HEK293T (cell line): ENCODE measurements around the gene RAPGEF4.

Experiments
- CTCF ChIA-PET: fragments of 350-600 bp; formaldehyde crosslinking; extraction: SDS; loops from one replicate; lab custom pipeline; 2021; ENCODE audit warnings: antibody characterized with exemption, inconsistent platforms; lab: Yijun Ruan, JAX
- POLR2A ChIA-PET: fragments of 350-600 bp; formaldehyde crosslinking; extraction: SDS; loops from one replicate; lab custom pipeline; 2020; ENCODE audit warnings: antibody characterized with exemption, inconsistent platforms; lab: Yijun Ruan, JAX
- DNase-seq: peaks from one replicate; pipeline ENCODE4 v3.0.0; 2012; ENCODE audit warnings: mixed read lengths; ENCODE audit errors: extremely low spot score
- ARNT ChIP-seq: fragments of 450-650 bp; IDR thresholded peaks from 2 replicates; pipeline ENCODE4 v1.6.1; 2017; ENCODE audit warnings: mild to moderate bottlenecking
- BHLHE40 ChIP-seq: fragments of 450-650 bp; IDR thresholded peaks from 2 replicates; pipeline ENCODE4 v1.6.1; 2016; ENCODE audit warnings: mild to moderate bottlenecking, moderate library complexity, borderline replicate concordance
- CTBP1 ChIP-seq: fragments of 450-650 bp; IDR thresholded peaks from 2 replicates; pipeline ENCODE4 v1.6.1; 2016; ENCODE audit warnings: borderline replicate concordance
- ELF4 ChIP-seq: fragments of 450-650 bp; IDR thresholded peaks from 2 replicates; pipeline ENCODE4 v1.6.1; 2017; ENCODE audit warnings: antibody characterized with exemption
- FOXA1 ChIP-seq: fragments of 450-650 bp; IDR thresholded peaks from 2 replicates; pipeline ENCODE4 v1.6.1; 2016; ENCODE audit warnings: mild to moderate bottlenecking
- FOXK2 ChIP-seq: fragments of 450-650 bp; IDR thresholded peaks from 2 replicates; pipeline ENCODE4 v1.6.1; 2016; ENCODE audit warnings: mild to moderate bottlenecking
- FOXM1 ChIP-seq: fragments of 450-650 bp; IDR thresholded peaks from 2 replicates; pipeline ENCODE4 v1.6.1; 2017; ENCODE audit warnings: mild to moderate bottlenecking, borderline replicate concordance
- HDGF ChIP-seq: fragments of 450-650 bp; IDR thresholded peaks from 2 replicates; pipeline ENCODE4 v1.6.1; 2017; ENCODE audit warnings: antibody characterized with exemption, borderline replicate concordance
- L3MBTL2 ChIP-seq: fragments of 450-650 bp; conservative IDR thresholded peaks from 2 replicates; pipeline ENCODE4 v1.6.1; 2016; ENCODE audit warnings: mild to moderate bottlenecking
- LEF1 ChIP-seq: fragments of 450-650 bp; IDR thresholded peaks from 2 replicates; pipeline ENCODE4 v1.6.1; 2017; ENCODE audit warnings: mild to moderate bottlenecking, borderline replicate concordance
- NFRKB ChIP-seq: fragments of 450-650 bp; IDR thresholded peaks from 2 replicates; pipeline ENCODE4 v1.6.1; 2016; ENCODE audit warnings: mild to moderate bottlenecking, moderate library complexity
- PKNOX1 ChIP-seq: fragments of 450-650 bp; IDR thresholded peaks from 2 replicates; pipeline ENCODE4 v1.6.1; 2016
- SP1 ChIP-seq: fragments of 450-650 bp; IDR thresholded peaks from 2 replicates; pipeline ENCODE4 v1.6.1; 2017
- SUZ12 ChIP-seq: fragments of 450-650 bp; IDR thresholded peaks from 2 replicates; pipeline ENCODE4 v1.6.1; 2016; ENCODE audit warnings: mild to moderate bottlenecking
- TARDBP ChIP-seq: fragments of 450-650 bp; IDR thresholded peaks from 2 replicates; pipeline ENCODE4 v1.6.1; 2016
- ZNF384 ChIP-seq: fragments of 450-650 bp; IDR thresholded peaks from 2 replicates; pipeline ENCODE4 v1.6.1; 2016

Gene RAPGEF4

GRCh38 chr2:172849519-172850217 lies 114.0 kb downstream of the RAPGEF4 start:
- no peak for TF ChIP-seq ARNT
- TF ChIP-seq L3MBTL2 = no peak
- no peak for TF ChIP-seq NFRKB
- TF ChIP-seq FOXM1 = no peak
- no peak for TF ChIP-seq FOXK2
- no peak for TF ChIP-seq ZNF384
- TF ChIP-seq BHLHE40 = no peak
- no peak for TF ChIP-seq FOXA1
- no peak for TF ChIP-seq SUZ12
- TF ChIP-seq LEF1 = no peak
- TF ChIP-seq PKNOX1 = no peak
- TF ChIP-seq SP1 = no peak
- CTCF ChIA-PET = no interaction called here
- POLR2A ChIA-PET = no interaction called here
- no peak for DNase-seq

- ChIA-PET POLR2A (no interaction called here), CTCF (no interaction called here)
- TF ChIP-seq NFRKB (no peak), L3MBTL2 (no peak)
- no peak for DNase-seq
These were observed 119.9 kb downstream of the RAPGEF4 start for GRCh38 chr2:172855588-172855987.

GRCh38 chr2:172856606-172857005 lies 121.0 kb downstream of the RAPGEF4 start:
- DNase-seq = no peak
- POLR2A ChIA-PET = no interaction called here
- TF ChIP-seq SP1 (no peak), ELF4 (no peak), ZNF384 (no peak), FOXA1 (no peak), BHLHE40 (no peak), FOXM1 (no peak)
- CTCF ChIA-PET = no interaction called here

GRCh38 chr2:172858473-172858745 lies 122.8 kb downstream of the RAPGEF4 start:
- ChIA-PET POLR2A (no interaction called here), CTCF (no interaction called here)
- TF ChIP-seq PKNOX1 (peak; percentile 35; the same call in 1 of the 2 replicates), LEF1 (no peak)
- DNase-seq = no peak

GRCh38 chr2:172859581-172860335 lies 124.1 kb downstream of the RAPGEF4 start:
- POLR2A ChIA-PET = interaction anchor here (1.2 kb wide), 1 partner anchor 11 kb away, joined by 4 read pairs; no protein-coding TSS in a partner anchor
- TF ChIP-seq BHLHE40 (no peak), FOXM1 (no peak), SUZ12 (no peak), FOXA1 (no peak), PKNOX1 (peak; percentile 47), FOXK2 (no peak)
- CTCF ChIA-PET = interaction anchor here (1.1 to 1.5 kb wide), 2 partner anchors 10 to 72 kb away, joined by 3 to 8 read pairs; no protein-coding TSS in a partner anchor

GRCh38 chr2:172860336-172860707 lies 124.7 kb downstream of the RAPGEF4 start:
- TF ChIP-seq TARDBP (no peak), ZNF384 (peak; percentile 80), L3MBTL2 (no peak)
- CTCF ChIA-PET = interaction anchor here (1.1 to 1.5 kb wide), 2 partner anchors 10 to 71 kb away, joined by 3 to 8 read pairs; no protein-coding TSS in a partner anchor
- DNase-seq = no peak
- POLR2A ChIA-PET = interaction anchor here (1.2 kb wide), 1 partner anchor 12 kb away, joined by 4 read pairs; no protein-coding TSS in a partner anchor

More at GRCh38 chr2:172859581-172860335, 124.1 kb downstream of the RAPGEF4 start:
- no peak for DNase-seq

- TF ChIP-seq BHLHE40 (no peak), ELF4 (no peak), FOXK2 (no peak), CTBP1 (no peak), FOXA1 (no peak), PKNOX1 (no peak), FOXM1 (no peak), HDGF (no peak), ARNT (no peak), LEF1 (no peak), SP1 (no peak), ZNF384 (no peak), L3MBTL2 (no peak)
- DNase-seq = no peak
- ChIA-PET POLR2A (no interaction called here), CTCF (no interaction called here)
These were observed 125.5 kb downstream of the RAPGEF4 start for GRCh38 chr2:172861098-172861497.
